Tibial nerve (tissue), 4 donors: ENCODE measurements around the gene HSF5. TPM values are rescaled to one million over a fixed set of nuclear protein-coding genes. Genes with fewer than 3 reads are reported as not detected.

Source experiments
- DNase-seq, 2 donors: peaks; one replicate each; pipeline ENCODE4 v3.0.0-alpha.2; 2019; ENCODE audit warnings: low spot score in 2 of 2
- H3K27ac ChIP-seq, 4 donors: fragments of 200-600 bp; sonication (generic) in 3 of 4; one replicate each; pipeline ENCODE4 v1.5.1; 2017 to 2019; ENCODE audit warnings: mild to moderate bottlenecking in 1 of 4
- H3K27me3 ChIP-seq, 2 donors: fragments of 200-600 bp; sonication (generic) in 1 of 2; one replicate each; pipeline versions ENCODE4 v1.5.1 to v1.6.0; 2017 to 2019
- H3K36me3 ChIP-seq, 3 donors: fragments of 200-600 bp; sonication (generic); one replicate each; pipeline ENCODE4 v1.5.1; 2018 to 2019
- H3K4me1 ChIP-seq, 4 donors: fragments of 200-600 bp; sonication (generic) in 3 of 4; one replicate each; pipeline ENCODE4 v1.5.1; 2017 to 2019
- H3K4me3 ChIP-seq, 4 donors: fragments of 200-600 bp; sonication (generic) in 3 of 4; one replicate each; pipeline ENCODE4 v1.5.1; 2017 to 2019; ENCODE audit warnings: mild to moderate bottlenecking in 1 of 4, moderate library complexity in 1 of 4
- H3K9me3 ChIP-seq, 4 donors: fragments of 200-600 bp; sonication (generic) in 3 of 4; one replicate each; pipeline ENCODE4 v1.5.1; 2017 to 2019
- EP300 ChIP-seq, 2 donors: sonication (generic); formaldehyde crosslinking; IDR thresholded peaks; one replicate each; pipeline ENCODE4 v1.6.1; 2017; ENCODE audit warnings: antibody characterized with exemption in 2 of 2, mild to moderate bottlenecking in 1 of 2
- POLR2A ChIP-seq, 2 donors: fragments of 450-650 bp; IDR thresholded peaks; one replicate each; pipeline ENCODE4 v1.6.1; 2017; ENCODE audit warnings: antibody characterized with exemption in 2 of 2, mild to moderate bottlenecking in 2 of 2, moderate library complexity in 2 of 2
- WGBS, 2 donors: methylation state at CpG; one replicate each; pipeline ENCODE4 v1.1.5; 2018; 5-methylcytosine and 5-hydroxymethylcytosine counted together
- total RNA-seq, 4 donors: library from RNA; depleted of rRNA; stranded (reverse); fragments of >200 nt; gene quantifications; one replicate each; pipeline ENCODE4 v1.1.0, GENCODE V29; 2016
- TF ChIP-seq, protein P1 (sequence below), 5 experiments: fragments of 200-600 bp in 3 of 5; fragments of 450-650 bp in 2 of 5; sonication (generic) in 3 of 5; IDR thresholded peaks; one replicate each; pipeline ENCODE4 v1.5.1; 2016 to 2019; ENCODE audit warnings: antibody characterized with exemption in 5 of 5, mild to moderate bottlenecking in 3 of 5, moderate library complexity in 2 of 5

The HSF5 gene
- total RNA-seq, 4 donors from 2014 or later, result 0.30 TPM; not detected in 3

DNA sequence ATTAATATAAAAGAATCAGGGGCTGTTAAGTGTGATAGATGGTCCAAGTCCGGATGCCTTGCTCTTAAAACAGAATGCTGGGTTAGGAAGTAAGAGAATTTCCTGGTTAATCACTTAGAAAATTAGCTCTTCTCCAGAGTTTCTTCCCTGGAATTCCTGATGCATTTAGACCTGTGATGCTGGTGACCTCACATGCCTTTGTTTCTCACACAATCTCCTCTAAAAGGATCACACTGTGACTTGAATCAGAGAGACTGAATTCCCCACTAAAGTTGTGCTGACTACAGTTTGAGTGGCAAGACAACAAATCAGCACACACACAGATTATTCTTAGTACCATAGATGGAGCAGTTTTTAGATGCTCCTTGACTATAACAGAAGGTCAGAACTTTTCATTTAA lies 66.5 kb downstream of the HSF5 start:
- WGBS, 2 donors, result 43 to 47% methylated on average over 1 of the region's 1 CpG
- Histone ChIP-seq H3K36me3 (no peaks in the 10 kb centered on the region), H3K27me3 (no peaks in the 10 kb centered on the region), H3K27ac (no peak overlapping the region), H3K4me3 (no peak overlapping the region), H3K9me3 (no peaks in the 10 kb centered on the region), H3K4me1 (peaks cover 0 to 12% (median 0%) of the 10 kb centered on the region in 4 donors)
- DNase-seq, result no peak
- TF ChIP-seq, protein P1, sequence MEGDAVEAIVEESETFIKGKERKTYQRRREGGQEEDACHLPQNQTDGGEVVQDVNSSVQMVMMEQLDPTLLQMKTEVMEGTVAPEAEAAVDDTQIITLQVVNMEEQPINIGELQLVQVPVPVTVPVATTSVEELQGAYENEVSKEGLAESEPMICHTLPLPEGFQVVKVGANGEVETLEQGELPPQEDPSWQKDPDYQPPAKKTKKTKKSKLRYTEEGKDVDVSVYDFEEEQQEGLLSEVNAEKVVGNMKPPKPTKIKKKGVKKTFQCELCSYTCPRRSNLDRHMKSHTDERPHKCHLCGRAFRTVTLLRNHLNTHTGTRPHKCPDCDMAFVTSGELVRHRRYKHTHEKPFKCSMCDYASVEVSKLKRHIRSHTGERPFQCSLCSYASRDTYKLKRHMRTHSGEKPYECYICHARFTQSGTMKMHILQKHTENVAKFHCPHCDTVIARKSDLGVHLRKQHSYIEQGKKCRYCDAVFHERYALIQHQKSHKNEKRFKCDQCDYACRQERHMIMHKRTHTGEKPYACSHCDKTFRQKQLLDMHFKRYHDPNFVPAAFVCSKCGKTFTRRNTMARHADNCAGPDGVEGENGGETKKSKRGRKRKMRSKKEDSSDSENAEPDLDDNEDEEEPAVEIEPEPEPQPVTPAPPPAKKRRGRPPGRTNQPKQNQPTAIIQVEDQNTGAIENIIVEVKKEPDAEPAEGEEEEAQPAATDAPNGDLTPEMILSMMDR (IDR thresholded peaks at IDR 0.05), result no peak
- no peak for TF ChIP-seq POLR2A (IDR thresholded peaks at IDR 0.05)
- no peak for TF ChIP-seq EP300 (IDR thresholded peaks at IDR 0.05)

DNA sequence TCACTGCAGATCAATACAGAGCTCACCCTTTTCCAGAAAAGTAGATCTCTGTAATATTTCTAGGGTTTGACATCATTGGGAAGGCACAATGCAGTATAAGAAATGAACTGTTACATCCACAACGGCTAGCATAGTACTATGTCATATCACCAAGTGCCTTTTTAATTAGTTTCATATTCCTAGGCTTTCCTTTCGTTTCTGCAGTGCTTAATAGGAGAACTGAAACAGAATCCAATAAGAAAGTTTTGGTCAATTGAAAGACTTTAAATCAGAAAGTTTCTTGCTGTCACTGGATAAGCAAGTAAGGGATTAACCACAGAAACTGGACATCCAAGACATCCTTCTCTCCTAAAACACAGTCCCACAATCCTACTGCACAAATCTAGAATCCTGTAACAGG lies 67.4 kb downstream of the HSF5 start:
- no peak overlapping the region for H3K27ac ChIP-seq
- H3K4me3 ChIP-seq, result no peak overlapping the region
- 44 to 55% methylated on average over 2 of the region's 2 CpGs for WGBS, 2 donors
- TF ChIP-seq POLR2A (IDR thresholded peaks at IDR 0.05), result no peak
- TF ChIP-seq, protein P1 (IDR thresholded peaks at IDR 0.05), result no peak
- TF ChIP-seq EP300 (IDR thresholded peaks at IDR 0.05), result no peak
- DNase-seq, result no peak
- no peaks in the 10 kb centered on the region for H3K27me3 ChIP-seq
- no peaks in the 10 kb centered on the region for H3K36me3 ChIP-seq
- no peaks in the 10 kb centered on the region for H3K9me3 ChIP-seq
- H3K4me1 ChIP-seq, result peaks cover 0 to 12% (median 0%) of the 10 kb centered on the region in 4 donors

DNA sequence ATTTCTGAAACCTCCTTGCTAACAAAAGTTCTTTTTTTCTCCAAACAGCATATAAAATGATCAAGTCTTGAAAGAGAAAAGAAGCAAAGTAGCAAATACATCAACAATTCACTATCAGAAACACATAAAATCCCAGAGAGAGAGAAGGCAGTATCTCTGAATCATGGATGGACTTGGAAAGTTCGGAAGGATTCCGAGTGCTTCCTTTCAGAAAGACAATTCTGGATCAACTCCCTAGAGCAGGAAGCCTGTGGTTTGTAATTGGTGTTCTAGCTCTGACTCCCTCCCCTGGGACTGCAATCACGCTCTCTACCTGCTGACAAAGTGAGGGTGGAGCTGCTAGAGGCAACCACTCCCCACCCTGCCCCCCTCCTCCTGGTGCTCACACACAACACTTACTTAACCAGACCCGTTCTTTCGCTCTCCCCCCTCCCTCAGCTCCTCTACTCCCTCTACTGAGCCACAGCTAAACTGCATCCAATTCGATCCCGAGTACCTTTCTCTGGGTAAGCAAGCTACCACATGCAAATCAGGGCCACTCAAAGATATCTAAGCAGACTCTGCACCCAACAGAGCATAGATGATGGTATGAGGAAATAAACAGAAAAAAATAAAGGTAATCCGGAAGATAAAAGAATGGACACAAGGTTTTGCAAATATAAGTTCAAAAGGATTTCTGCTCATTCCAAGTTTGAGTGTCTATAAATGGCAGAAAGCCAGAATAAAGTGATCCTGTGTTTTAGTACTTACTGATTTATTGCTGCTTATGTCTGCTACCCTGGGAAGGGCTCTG lies 70.7 kb downstream of the HSF5 start, which contains the start of gene RNF43:
Gene RNF43, minus strand, starts transcription at position 235 of the 793 bp plus-strand sequence. CDS start 1,957 bp downstream, outside the sequence.
- Histone ChIP-seq H3K4me3 (peak within 1 kb of the TSS; percentile 8 to 45 (median 32)), H3K27ac (peak within 1 kb of the TSS in 3 of 4 donors; percentile 37 to 62 (median 52)), H3K36me3 (no peaks in the 10 kb centered on the region), H3K9me3 (no peaks in the 10 kb centered on the region), H3K4me1 (peaks cover 0 to 12% (median 0%) of the 10 kb centered on the region in 4 donors), H3K27me3 (no peaks in the 10 kb centered on the region)
- TF ChIP-seq EP300 (IDR thresholded peaks at IDR 0.05), result peak in 1 of 2 donors; percentile 42
- TF ChIP-seq, protein P1 (IDR thresholded peaks at IDR 0.05), result peak; percentile 68 to 81 (median 78)
- no peak for TF ChIP-seq POLR2A (IDR thresholded peaks at IDR 0.05)
- peak; percentile 57 to 77 for DNase-seq
- 4 to 6% methylated on average over 8 of the region's 8 CpGs for WGBS, 2 donors

DNA sequence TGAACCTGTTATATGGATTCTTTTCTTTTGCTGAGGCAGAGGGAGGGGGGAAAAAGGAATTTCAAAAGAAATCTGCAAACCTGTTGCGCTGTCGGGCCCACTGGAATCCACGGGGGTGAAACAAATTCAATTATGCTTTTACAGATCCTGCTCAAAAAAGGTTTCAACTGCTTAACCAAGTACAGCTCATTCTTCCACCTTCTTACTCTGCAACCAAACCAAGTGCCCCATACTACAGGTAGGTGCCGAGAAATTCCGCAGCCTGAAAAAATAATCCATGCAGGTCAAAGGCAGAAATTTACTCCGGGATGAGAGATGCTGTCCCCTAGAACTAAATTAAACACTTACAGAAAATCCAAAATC lies 71.3 kb downstream of the HSF5 start:
- Histone ChIP-seq H3K4me1 (peaks cover 0 to 12% (median 0%) of the 10 kb centered on the region in 4 donors), H3K36me3 (no peaks in the 10 kb centered on the region), H3K4me3 (peak overlapping the region in 3 of 4 donors; percentile 31 to 45 (median 34)), H3K9me3 (no peaks in the 10 kb centered on the region), H3K27ac (peak overlapping the region in 3 of 4 donors; percentile 37 to 62 (median 52)), H3K27me3 (no peaks in the 10 kb centered on the region)
- no peak for DNase-seq
- no peak for TF ChIP-seq POLR2A (IDR thresholded peaks at IDR 0.05)
- no peak for TF ChIP-seq EP300 (IDR thresholded peaks at IDR 0.05)
- 44 to 48% methylated on average over 6 of the region's 6 CpGs for WGBS, 2 donors

DNA sequence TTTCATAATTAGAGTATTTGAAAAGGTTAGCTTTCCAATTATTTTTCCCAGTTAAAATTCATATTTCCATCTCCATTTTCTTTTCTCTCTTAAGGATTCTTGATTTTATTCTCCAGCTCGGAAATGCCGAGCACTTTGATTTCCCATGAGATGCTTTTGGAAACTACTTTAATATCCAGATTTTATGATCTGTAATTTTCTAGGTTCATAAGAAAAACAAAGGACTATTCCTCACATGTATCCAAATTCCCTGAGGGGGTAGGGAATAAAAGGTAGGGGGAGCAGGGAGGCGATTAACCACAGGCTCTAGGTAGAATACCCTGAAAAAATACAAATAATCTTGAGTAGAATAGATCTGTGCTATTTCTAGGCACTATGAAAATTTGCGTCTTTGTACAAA lies 71.8 kb downstream of the HSF5 start:
- DNase-seq, result no peak
- peak overlapping the region in 1 of 4 donors; percentile 34 for H3K4me3 ChIP-seq
- whole genome bisulfite sequencing, 2 donors, result 66 to 81% methylated on average over 4 of the region's 4 CpGs

More for the DNA sequence above, 71.8 kb downstream of the HSF5 start:
- peaks cover 0 to 12% (median 0%) of the 10 kb centered on the region in 4 donors for H3K4me1 ChIP-seq
- H3K9me3 ChIP-seq, result no peaks in the 10 kb centered on the region
- H3K27ac ChIP-seq, result peak overlapping the region in 1 of 4 donors; percentile 37
- H3K27me3 ChIP-seq, result no peaks in the 10 kb centered on the region
- no peaks in the 10 kb centered on the region for H3K36me3 ChIP-seq
- TF ChIP-seq EP300 (IDR thresholded peaks at IDR 0.05) (no peak), POLR2A (IDR thresholded peaks at IDR 0.05) (no peak)
